Neural cell (in vitro differentiated cells): ENCODE data around the gene NIM1K. TPM values are rescaled to one million over a fixed set of nuclear protein-coding genes. Genes with fewer than 3 reads are reported as not detected.

Source experiments
- H2AFZ ChIP-seq: fragments of 200-600, 300-800 bp; sonication (generic), shearing (Covaris generic); 2 replicates; pipeline ENCODE4 v1.6.0; 2014; ENCODE audit warnings: low read depth, mild to moderate bottlenecking, antibody characterized with exemption, low read length, moderate library complexity
- H3F3A ChIP-seq: fragments of 200-600 bp; shearing (Covaris generic); 2 replicates; pipeline ENCODE4 v1.6.1; 2016; ENCODE audit warnings: mild to moderate bottlenecking, moderate library complexity, mixed read lengths, antibody characterized with exemption, low read length; ENCODE audit not compliant: insufficient read depth, poor library complexity, severe bottlenecking
- H3K27ac ChIP-seq: fragments of 200-600, 300-800 bp; sonication (generic), shearing (Covaris generic); 2 replicates; pipeline ENCODE4 v1.5.1; 2014; ENCODE audit warnings: mild to moderate bottlenecking, low read length, moderate library complexity
- H3K27me3 ChIP-seq: fragments of 300-800, 200-600 bp; sonication (generic), shearing (Covaris generic); 2 replicates; pipeline ENCODE4 v1.6.0; 2014; ENCODE audit warnings: mild to moderate bottlenecking, low read depth, low read length, moderate library complexity; ENCODE audit not compliant: insufficient read depth
- H3K36me3 ChIP-seq: fragments of 300-800, 200-600 bp; sonication (generic), shearing (Covaris generic); 2 replicates; pipeline ENCODE4 v1.5.1; 2014; ENCODE audit warnings: mild to moderate bottlenecking, antibody characterized with exemption, low read length, moderate library complexity; ENCODE audit not compliant: insufficient read depth
- H3K4me2 ChIP-seq: fragments of 300-800, 200-600 bp; sonication (generic), shearing (Covaris generic); 2 replicates; pipeline ENCODE4 v1.6.0; 2014; ENCODE audit warnings: mild to moderate bottlenecking, low read length
- H3K4me3 ChIP-seq: fragments of 300-800, 200-600 bp; sonication (generic), shearing (Covaris generic); 2 replicates; pipeline ENCODE4 v1.5.1; 2014; ENCODE audit warnings: mild to moderate bottlenecking, low read length, moderate library complexity
- H3K79me2 ChIP-seq: fragments of 200-600 bp; shearing (Covaris generic); replicated peaks from 2 replicates; pipeline ENCODE4 v1.6.0; 2014; ENCODE audit warnings: mild to moderate bottlenecking, low read length, moderate library complexity; ENCODE audit not compliant: insufficient read depth
- H3K9ac ChIP-seq: fragments of 300-800, 200-600 bp; sonication (generic), shearing (Covaris generic); 2 replicates; pipeline ENCODE4 v1.6.1; 2016; ENCODE audit warnings: mild to moderate bottlenecking, low read length, mixed read lengths
- H3K9me2 ChIP-seq: fragments of 200-600 bp; shearing (Covaris generic); 2 replicates; pipeline ENCODE4 v1.6.1; 2016; ENCODE audit warnings: mild to moderate bottlenecking, low read length, mixed read lengths; ENCODE audit not compliant: insufficient read depth
- H3K9me3 ChIP-seq: fragments of 200-600, 300-800 bp; sonication (generic), shearing (Covaris generic); 2 replicates; pipeline ENCODE4 v1.6.1; 2016; ENCODE audit warnings: mild to moderate bottlenecking, mixed run types, low read length, moderate library complexity, mixed read lengths
- H4K20me1 ChIP-seq: fragments of 200-600 bp; shearing (Covaris generic); 2 replicates; pipeline ENCODE4 v1.6.1; 2016; ENCODE audit warnings: mild to moderate bottlenecking, mixed run types; ENCODE audit not compliant: insufficient read depth
- CTCF ChIP-seq: fragments of 450-650 bp; IDR thresholded peaks from 2 replicates; pipeline ENCODE4 v1.5.1; 2014; ENCODE audit warnings: antibody characterized with exemption, mild to moderate bottlenecking, moderate library complexity; ENCODE audit not compliant: poor library complexity, severe bottlenecking
- EP300 ChIP-seq: fragments of 450-650 bp; conservative IDR thresholded peaks from 2 replicates; pipeline ENCODE4 v1.6.1; 2014; ENCODE audit warnings: antibody characterized with exemption, mild to moderate bottlenecking, moderate library complexity; ENCODE audit not compliant: poor library complexity, severe bottlenecking
- EZH2 ChIP-seq: fragments of 200-600, 300-800 bp; shearing (Covaris generic), sonication (generic); IDR thresholded peaks from 2 replicates; pipeline ENCODE4 v1.6.1; 2014; ENCODE audit warnings: antibody characterized with exemption, low read length, borderline replicate concordance, mild to moderate bottlenecking; ENCODE audit not compliant: insufficient read depth, poor library complexity, severe bottlenecking
- MXI1 ChIP-seq: fragments of 450-650 bp; conservative IDR thresholded peaks from 2 replicates; pipeline ENCODE4 v1.6.1; 2014; ENCODE audit warnings: antibody characterized with exemption, mild to moderate bottlenecking; ENCODE audit not compliant: poor library complexity, severe bottlenecking
- POLR2AphosphoS5 ChIP-seq: IDR thresholded peaks from 2 replicates; pipeline ENCODE4 v1.6.1; 2012
- RAD21 ChIP-seq: fragments of 450-650 bp; conservative IDR thresholded peaks from 2 replicates; pipeline ENCODE4 v1.6.1; 2014; ENCODE audit warnings: antibody characterized with exemption, mild to moderate bottlenecking, moderate library complexity
- REST ChIP-seq: IDR thresholded peaks from 2 replicates; pipeline ENCODE4 v1.6.1; 2012; ENCODE audit warnings: borderline replicate concordance
- SMC3 ChIP-seq: fragments of 450-650 bp; conservative IDR thresholded peaks from 2 replicates; pipeline ENCODE4 v1.6.1; 2014; ENCODE audit warnings: antibody characterized with exemption, mild to moderate bottlenecking, moderate library complexity; ENCODE audit not compliant: poor library complexity
- TAF1 ChIP-seq: IDR thresholded peaks from 2 replicates; pipeline ENCODE4 v1.6.1; 2012; ENCODE audit warnings: low read depth
- polyA plus RNA-seq: library from polyadenylated mRNA; depleted of rRNA; stranded (reverse); fragments of >200 nt; gene quantifications from 2 replicates; pipeline ENCODE4 v1.2.3, GENCODE V29; 2014

NIM1K gene
- polyA plus RNA-seq, 1 donor from 2014 or later: 4.4 TPM

GRCh38 chr5:43274435-43275114 is 82.5 kb downstream of the NIM1K start (continued):
- no peak for TF ChIP-seq CTCF

GRCh38 chr5:43275391-43275790 is 83.4 kb downstream of the NIM1K start:
- Histone ChIP-seq H3K4me2 (no peak overlapping the region), H2AFZ (no peak overlapping the region), H4K20me1 (no peaks in the 10 kb centered on the region), H3K9me3 (no peaks in the 10 kb centered on the region), H3K27me3 (no peaks in the 10 kb centered on the region), H3F3A (no peaks in the 10 kb centered on the region), H3K4me3 (no peak overlapping the region), H3K9me2 (no peaks in the 10 kb centered on the region), H3K27ac (no peak overlapping the region), H3K36me3 (no peaks in the 10 kb centered on the region), H3K79me2 (no peaks in the 10 kb centered on the region), H3K9ac (no peak overlapping the region)
- TF ChIP-seq EP300 (no peak), POLR2AphosphoS5 (no peak), EZH2 (no peak), SMC3 (no peak), TAF1 (no peak), REST (no peak)

- H3K9ac ChIP-seq: no peak overlapping the region
- H3K9me3 ChIP-seq: no peaks in the 10 kb centered on the region
- no peak for TF ChIP-seq EZH2
- no peak for TF ChIP-seq SMC3
- TF ChIP-seq TAF1: no peak
- TF ChIP-seq CTCF: no peak
- no peak for TF ChIP-seq POLR2AphosphoS5
- no peak for TF ChIP-seq MXI1
- no peak for TF ChIP-seq RAD21
- TF ChIP-seq EP300: no peak
- TF ChIP-seq REST: no peak
- H3K4me3 ChIP-seq: no peak overlapping the region
- H3K27ac ChIP-seq: no peak overlapping the region
- no peaks in the 10 kb centered on the region for H4K20me1 ChIP-seq
- no peaks in the 10 kb centered on the region for H3F3A ChIP-seq
- no peaks in the 10 kb centered on the region for H3K27me3 ChIP-seq
- no peaks in the 10 kb centered on the region for H3K79me2 ChIP-seq
- H2AFZ ChIP-seq: no peak overlapping the region
- no peak overlapping the region for H3K4me2 ChIP-seq
- H3K36me3 ChIP-seq: no peaks in the 10 kb centered on the region
- no peaks in the 10 kb centered on the region for H3K9me2 ChIP-seq
Observed at GRCh38 chr5:43279548-43280274, 87.7 kb downstream of the NIM1K start.
